ENCODE data around the gene ZNF654. TPM values are rescaled to one million over a fixed set of nuclear protein-coding genes. Genes with fewer than 3 reads are reported as not detected.

The ZNF654 gene
- total RNA-seq, 1 experiment from 2014 or later: 7.0 TPM

DNA sequence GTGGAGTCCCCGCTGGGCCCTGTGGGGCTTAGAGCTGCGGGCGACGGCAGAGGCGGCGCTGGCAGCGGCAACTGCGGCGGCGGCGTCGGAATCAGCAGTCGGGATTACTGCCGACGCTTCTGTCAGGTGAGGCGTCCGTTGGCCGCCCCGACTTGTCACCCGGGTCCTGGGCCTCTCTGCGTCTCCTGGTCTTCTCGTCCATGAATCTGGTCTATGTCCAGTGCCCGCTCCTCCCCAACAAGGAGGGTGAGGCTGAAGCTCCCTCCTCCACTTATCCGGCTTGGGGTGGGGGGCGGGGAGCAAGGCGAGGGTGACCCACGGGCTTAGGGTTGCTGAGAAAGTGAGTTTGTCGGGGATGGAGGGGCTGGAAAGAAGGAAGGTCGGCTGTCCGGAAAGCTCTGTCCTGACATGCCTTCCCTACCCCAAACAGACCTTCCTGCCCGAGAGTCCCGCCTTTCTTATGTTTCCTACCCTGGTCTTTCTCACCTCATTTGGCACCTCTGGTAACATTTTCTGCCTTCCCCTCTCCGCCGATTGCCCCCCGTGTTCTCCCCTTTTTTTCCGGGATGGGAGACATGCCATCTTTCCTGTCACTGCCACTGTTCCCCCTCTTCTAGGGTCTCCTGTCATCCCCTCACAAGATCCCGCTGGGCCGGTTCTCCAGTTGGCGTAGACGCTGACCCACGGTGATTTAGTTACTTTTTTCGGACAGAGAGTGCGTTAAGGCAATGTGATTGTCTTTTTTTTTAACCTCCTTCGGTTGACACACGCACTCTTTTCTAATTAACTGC lies 520 bp downstream of the ZNF654 start (continued):
- TF ChIP-seq, protein P1, sequence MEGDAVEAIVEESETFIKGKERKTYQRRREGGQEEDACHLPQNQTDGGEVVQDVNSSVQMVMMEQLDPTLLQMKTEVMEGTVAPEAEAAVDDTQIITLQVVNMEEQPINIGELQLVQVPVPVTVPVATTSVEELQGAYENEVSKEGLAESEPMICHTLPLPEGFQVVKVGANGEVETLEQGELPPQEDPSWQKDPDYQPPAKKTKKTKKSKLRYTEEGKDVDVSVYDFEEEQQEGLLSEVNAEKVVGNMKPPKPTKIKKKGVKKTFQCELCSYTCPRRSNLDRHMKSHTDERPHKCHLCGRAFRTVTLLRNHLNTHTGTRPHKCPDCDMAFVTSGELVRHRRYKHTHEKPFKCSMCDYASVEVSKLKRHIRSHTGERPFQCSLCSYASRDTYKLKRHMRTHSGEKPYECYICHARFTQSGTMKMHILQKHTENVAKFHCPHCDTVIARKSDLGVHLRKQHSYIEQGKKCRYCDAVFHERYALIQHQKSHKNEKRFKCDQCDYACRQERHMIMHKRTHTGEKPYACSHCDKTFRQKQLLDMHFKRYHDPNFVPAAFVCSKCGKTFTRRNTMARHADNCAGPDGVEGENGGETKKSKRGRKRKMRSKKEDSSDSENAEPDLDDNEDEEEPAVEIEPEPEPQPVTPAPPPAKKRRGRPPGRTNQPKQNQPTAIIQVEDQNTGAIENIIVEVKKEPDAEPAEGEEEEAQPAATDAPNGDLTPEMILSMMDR (IDR thresholded peaks at IDR 0.05 in 2 of 3, conservative IDR thresholded peaks at IDR 0.05 in 1 of 3; ENCODE audit: borderline replicate concordance in 1 of 3, insufficient read depth in 1 of 3, low read depth in 2 of 3, low read length in 2 of 3): no peak
- TF ChIP-seq ZFX (IDR thresholded peaks at IDR 0.05) (no peak), CEBPB (IDR thresholded peaks at IDR 0.05; ENCODE audit: low read depth) (no peak), FOSL1 (IDR thresholded peaks at IDR 0.05; ENCODE audit: low read depth) (no peak)
- TF ChIP-seq, protein P2, sequence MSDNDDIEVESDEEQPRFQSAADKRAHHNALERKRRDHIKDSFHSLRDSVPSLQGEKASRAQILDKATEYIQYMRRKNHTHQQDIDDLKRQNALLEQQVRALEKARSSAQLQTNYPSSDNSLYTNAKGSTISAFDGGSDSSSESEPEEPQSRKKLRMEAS (IDR thresholded peaks at IDR 0.05): no peak; the same call in 1 of the 2 replicates

DNA sequence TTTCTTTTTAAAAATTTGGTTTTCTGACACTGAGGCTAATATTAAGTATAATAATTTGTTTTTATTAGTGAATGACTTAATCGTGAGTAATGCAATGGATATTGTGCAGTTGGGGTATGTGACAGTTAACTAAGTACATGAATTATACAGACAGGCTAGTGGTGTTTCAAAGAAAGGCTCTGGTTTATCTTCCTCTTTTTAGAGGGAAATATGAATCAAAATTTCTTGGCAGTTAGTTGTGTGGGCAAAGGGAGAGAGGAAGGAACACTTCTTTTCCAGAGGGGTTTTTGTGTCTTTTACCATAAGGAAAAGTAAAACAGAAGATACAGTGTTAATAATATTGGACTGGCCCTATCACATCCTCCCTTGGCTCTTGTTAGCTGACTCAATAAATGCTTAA lies 2.7 kb downstream of the ZNF654 start:
- H4K20me1 ChIP-seq (ENCODE audit: insufficient read depth): no peaks in the 10 kb centered on the region; the same call in 1 of the 2 replicates
- no peaks in the 10 kb centered on the region for H3K9me3 ChIP-seq (ENCODE audit: control insufficient read depth in 1 of 2, insufficient read depth in 1 of 2, low read depth in 1 of 2, low read length in 2 of 2)
- H3K9me2 ChIP-seq (ENCODE audit: insufficient read depth): no peaks in the 10 kb centered on the region
- H3K9ac ChIP-seq (ENCODE audit: low read length): no peak overlapping the region
- CTCF ChIA-PET: no interaction called here
- H2AFZ ChIP-seq (ENCODE audit: low read depth, low read length, poor library complexity, severe bottlenecking): no peak overlapping the region
- peaks cover 0 to 15% of the 10 kb centered on the region in 2 experiments; a peak in 2 of 4 replicates for H3K4me1 ChIP-seq (ENCODE audit: control insufficient read depth in 1 of 2, insufficient read depth in 2 of 2, low read length in 2 of 2)
- BruUV-seq (replicated peaks): no TSS peak
- no peak overlapping the region for H3K4me2 ChIP-seq (ENCODE audit: low read length)
- no peak for TF ChIP-seq CBX3 (IDR thresholded peaks at IDR 0.05; ENCODE audit: low read depth)
- TF ChIP-seq, protein P2 (IDR thresholded peaks at IDR 0.05): no peak
- no peak for TF ChIP-seq SIN3A (IDR thresholded peaks at IDR 0.05; ENCODE audit: low read depth)
- no peak for TF ChIP-seq ZFX (IDR thresholded peaks at IDR 0.05)
- TF ChIP-seq, protein P1 (IDR thresholded peaks at IDR 0.05 in 2 of 3, conservative IDR thresholded peaks at IDR 0.05 in 1 of 3; ENCODE audit: borderline replicate concordance in 1 of 3, insufficient read depth in 1 of 3, low read depth in 2 of 3, low read length in 2 of 3): no peak
- TF ChIP-seq FOSL1 (IDR thresholded peaks at IDR 0.05; ENCODE audit: low read depth): no peak
- no peak for TF ChIP-seq EZH2 (IDR thresholded peaks at IDR 0.05)
- TF ChIP-seq JUND (IDR thresholded peaks at IDR 0.05): no peak
- TF ChIP-seq, protein P3, sequence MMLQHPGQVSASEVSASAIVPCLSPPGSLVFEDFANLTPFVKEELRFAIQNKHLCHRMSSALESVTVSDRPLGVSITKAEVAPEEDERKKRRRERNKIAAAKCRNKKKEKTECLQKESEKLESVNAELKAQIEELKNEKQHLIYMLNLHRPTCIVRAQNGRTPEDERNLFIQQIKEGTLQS (IDR thresholded peaks at IDR 0.05): no peak
- no peak for TF ChIP-seq EZH2phosphoT487 (IDR thresholded peaks at IDR 0.05; ENCODE audit: borderline replicate concordance)
- no peak for TF ChIP-seq CEBPB (IDR thresholded peaks at IDR 0.05; ENCODE audit: low read depth)
- TF ChIP-seq YY1 (IDR thresholded peaks at IDR 0.05; ENCODE audit: extremely low read depth, insufficient replicate concordance, low read depth, low read length): no peak
- H3K36me3 ChIP-seq (ENCODE audit: control insufficient read depth in 1 of 2, insufficient read depth in 2 of 2, low read length in 2 of 2): no peaks in the 10 kb centered on the region
- RAD21 ChIA-PET (ENCODE audit: low non-redundant PET in 1 of 2, low total read pairs in 2 of 2, uncharacterized antibody in 2 of 2, unreplicated experiment in 2 of 2): no interaction called here
- POLR2A ChIA-PET: no interaction called here
- H3K79me2 ChIP-seq (ENCODE audit: insufficient read depth, low read length): peaks cover 80% of the 10 kb centered on the region
- ATAC-seq (no peak), DNase-seq (ENCODE audit: low read depth, low spot score) (no peak)
- intact Hi-C loops (cut with micrococcal nuclease): no loop called here
- no peak overlapping the region for H3K27ac ChIP-seq (ENCODE audit: low read depth, low read length)
- H3K27me3 ChIP-seq (ENCODE audit: insufficient read depth, low read length): no peaks in the 10 kb centered on the region
- H3K4me3 ChIP-seq (replicated peaks in 1 of 2; ENCODE audit: low read depth in 1 of 2, low read length in 2 of 2): no peak overlapping the region

Measured in HCT116 (cell line).